Sigmoid colon (tissue), 7 donors: ENCODE data around the gene SFMBT2. TPM values are rescaled to one million over a fixed set of nuclear protein-coding genes. Genes with fewer than 3 reads are reported as not detected.
"Not testable (repeated sequence)": the region's sequence is repeated elsewhere in the genome, so short reads cannot be mapped to it uniquely, and the experiment has no call there.

Experiments used
- DNase-seq: peaks from one replicate; pipeline ENCODE4 v3.0.0-alpha.2; 2019
- H3K27ac ChIP-seq, 4 donors: fragments of 200-600 bp; sonication (generic); one replicate each; pipeline ENCODE4 v1.5.1; 2016 to 2019; ENCODE audit warnings: mild to moderate bottlenecking in 1 of 4
- H3K27me3 ChIP-seq, 3 donors: fragments of 200-600 bp; sonication (generic); one replicate each; pipeline ENCODE4 v1.5.1; 2019; ENCODE audit warnings: mild to moderate bottlenecking in 1 of 3
- H3K36me3 ChIP-seq, 4 donors: fragments of 200-600 bp; sonication (generic); one replicate each; pipeline ENCODE4 v1.5.1; 2016 to 2019
- H3K4me1 ChIP-seq, 4 donors: fragments of 200-600 bp; sonication (generic); one replicate each; pipeline ENCODE4 v1.5.1; 2017 to 2019
- H3K4me3 ChIP-seq, 4 donors: fragments of 200-600 bp; sonication (generic); one replicate each; pipeline ENCODE4 v1.5.1; 2017 to 2019; ENCODE audit warnings: mild to moderate bottlenecking in 2 of 4, moderate library complexity in 1 of 4
- H3K9me3 ChIP-seq, 4 donors: fragments of 200-600 bp in 3 of 4; sonication (generic) in 3 of 4; one replicate each; pipeline versions ENCODE4 v1.5.1 to v1.6.1; 2013 to 2019
- EP300 ChIP-seq, 4 donors: sonication (generic); formaldehyde crosslinking; IDR thresholded peaks; one replicate each; pipeline ENCODE4 v1.6.1; 2017; ENCODE audit warnings: antibody characterized with exemption in 4 of 4
- POLR2A ChIP-seq, 2 donors: fragments of 450-650 bp; IDR thresholded peaks; one replicate each; pipeline ENCODE4 v1.6.1; 2016; ENCODE audit warnings: antibody characterized with exemption in 2 of 2, mild to moderate bottlenecking in 2 of 2, moderate library complexity in 2 of 2
- POLR2AphosphoS5 ChIP-seq, 4 donors: sonication (generic); formaldehyde crosslinking; IDR thresholded peaks; one replicate each; pipeline ENCODE4 v1.6.1; 2017; ENCODE audit warnings: antibody characterized with exemption in 4 of 4
- WGBS, 2 donors: extraction: QIAGEN DNeasy Blood & Tissue Kit; methylation state at CpG; one replicate each; pipeline ENCODE4 v1.1.7; 2013; 5-methylcytosine and 5-hydroxymethylcytosine counted together
- intact Hi-C: fragments of 100-400 bp; cut with DNase I; formaldehyde crosslinking; loops from one replicate; pipeline ENCODE4 v1.15.1; 2023
- polyA plus RNA-seq, 3 donors: library from polyadenylated mRNA; stranded (reverse); fragments of 200-250 nt; gene quantifications; one replicate each; pipeline ENCODE4 v1.2.3, GENCODE V29; 2013
- total RNA-seq, 4 donors: library from RNA; depleted of rRNA; stranded (reverse); fragments of >200 nt; gene quantifications; one replicate each; pipeline ENCODE4 v1.1.0, GENCODE V29; 2016
- TF ChIP-seq, protein P1 (sequence below), 4 experiments: fragments of 450-650 bp in 3 of 4; fragments of 200-600 bp in 1 of 4; IDR thresholded peaks; one replicate each; pipeline ENCODE4 v1.5.1; 2016 to 2019; ENCODE audit warnings: antibody characterized with exemption in 4 of 4, mild to moderate bottlenecking in 3 of 4, moderate library complexity in 2 of 4
- donor health status: healthy with polysubstance abuse.
- donor health status: Bipolar disorder and iron deficiency.
- donor health status: healthy.

Gene SFMBT2
- total and polyA plus RNA-seq, 7 donors, result 0.60 to 6.4 (median 4.2) TPM

DNA sequence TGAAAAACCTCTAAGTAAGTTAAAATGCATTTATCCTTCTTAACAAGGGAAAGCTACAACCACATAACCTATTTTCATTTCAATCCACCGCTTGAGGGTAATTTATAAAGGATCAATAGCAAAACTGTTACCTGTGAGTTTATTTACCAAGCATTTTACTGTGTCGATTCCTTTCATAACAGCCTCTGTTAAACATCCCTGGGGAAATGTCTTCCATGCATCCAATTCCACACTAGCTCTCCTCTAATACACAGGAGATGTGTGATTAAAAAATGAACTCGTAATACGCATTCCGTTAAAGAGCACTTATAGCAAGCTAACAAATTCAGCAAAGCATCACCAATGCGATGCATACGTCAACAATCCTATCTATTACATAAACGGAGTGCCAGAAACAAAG is 185.7 kb downstream of the SFMBT2 start:
- 93 to 94% methylated on average over 8 of the region's 8 CpGs for WGBS, 2 donors
- Histone ChIP-seq H3K9me3 (peaks cover 0 to 20% (median 13%) of the 10 kb centered on the region in 4 donors), H3K4me3 (no peak overlapping the region), H3K27ac (no peak overlapping the region), H3K4me1 (no peaks in the 10 kb centered on the region), H3K27me3 (no peaks in the 10 kb centered on the region), H3K36me3 (peaks cover 0 to 5% (median 0%) of the 10 kb centered on the region in 4 donors)
- intact Hi-C loops, result no loop called here
- DNase-seq, result no peak
- TF ChIP-seq, protein P1, sequence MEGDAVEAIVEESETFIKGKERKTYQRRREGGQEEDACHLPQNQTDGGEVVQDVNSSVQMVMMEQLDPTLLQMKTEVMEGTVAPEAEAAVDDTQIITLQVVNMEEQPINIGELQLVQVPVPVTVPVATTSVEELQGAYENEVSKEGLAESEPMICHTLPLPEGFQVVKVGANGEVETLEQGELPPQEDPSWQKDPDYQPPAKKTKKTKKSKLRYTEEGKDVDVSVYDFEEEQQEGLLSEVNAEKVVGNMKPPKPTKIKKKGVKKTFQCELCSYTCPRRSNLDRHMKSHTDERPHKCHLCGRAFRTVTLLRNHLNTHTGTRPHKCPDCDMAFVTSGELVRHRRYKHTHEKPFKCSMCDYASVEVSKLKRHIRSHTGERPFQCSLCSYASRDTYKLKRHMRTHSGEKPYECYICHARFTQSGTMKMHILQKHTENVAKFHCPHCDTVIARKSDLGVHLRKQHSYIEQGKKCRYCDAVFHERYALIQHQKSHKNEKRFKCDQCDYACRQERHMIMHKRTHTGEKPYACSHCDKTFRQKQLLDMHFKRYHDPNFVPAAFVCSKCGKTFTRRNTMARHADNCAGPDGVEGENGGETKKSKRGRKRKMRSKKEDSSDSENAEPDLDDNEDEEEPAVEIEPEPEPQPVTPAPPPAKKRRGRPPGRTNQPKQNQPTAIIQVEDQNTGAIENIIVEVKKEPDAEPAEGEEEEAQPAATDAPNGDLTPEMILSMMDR (IDR thresholded peaks at IDR 0.05), result no peak
- TF ChIP-seq POLR2AphosphoS5 (IDR thresholded peaks at IDR 0.05), result no peak
- no peak for TF ChIP-seq POLR2A (IDR thresholded peaks at IDR 0.05)
- TF ChIP-seq EP300 (IDR thresholded peaks at IDR 0.05), result no peak

DNA sequence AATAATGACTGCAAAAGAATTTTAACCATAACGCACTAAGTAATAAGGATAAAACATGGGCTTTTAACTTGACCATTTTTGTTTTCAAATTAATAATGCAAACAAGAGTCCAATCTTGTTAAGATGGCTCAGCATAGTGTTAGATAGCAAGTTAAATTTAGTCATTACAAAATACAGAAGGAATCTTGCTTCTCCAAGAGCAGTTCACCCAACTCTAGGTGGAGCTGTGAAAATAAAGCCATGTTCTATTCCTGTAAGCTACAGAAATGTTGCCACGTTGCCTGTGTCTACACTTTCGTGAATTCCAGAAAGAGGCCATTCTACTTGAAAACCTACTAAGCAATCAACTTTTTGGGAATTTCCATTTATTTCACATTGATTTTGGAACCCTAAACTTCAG is 191.9 kb downstream of the SFMBT2 start:
- TF ChIP-seq POLR2AphosphoS5 (IDR thresholded peaks at IDR 0.05), result no peak
- no peaks in the 10 kb centered on the region for H3K27me3 ChIP-seq
- no peak for DNase-seq
- peaks cover 0 to 4% (median 0%) of the 10 kb centered on the region in 4 donors for H3K36me3 ChIP-seq
- H3K4me3 ChIP-seq, result no peak overlapping the region
- intact Hi-C loops, result no loop called here
- no peak overlapping the region for H3K27ac ChIP-seq
- peaks cover 0 to 10% (median 6%) of the 10 kb centered on the region in 4 donors for H3K9me3 ChIP-seq
- WGBS, 2 donors, result 68 to 75% methylated on average over 3 of the region's 3 CpGs
- H3K4me1 ChIP-seq, result peaks cover 0 to 10% (median 0%) of the 10 kb centered on the region in 4 donors

DNA sequence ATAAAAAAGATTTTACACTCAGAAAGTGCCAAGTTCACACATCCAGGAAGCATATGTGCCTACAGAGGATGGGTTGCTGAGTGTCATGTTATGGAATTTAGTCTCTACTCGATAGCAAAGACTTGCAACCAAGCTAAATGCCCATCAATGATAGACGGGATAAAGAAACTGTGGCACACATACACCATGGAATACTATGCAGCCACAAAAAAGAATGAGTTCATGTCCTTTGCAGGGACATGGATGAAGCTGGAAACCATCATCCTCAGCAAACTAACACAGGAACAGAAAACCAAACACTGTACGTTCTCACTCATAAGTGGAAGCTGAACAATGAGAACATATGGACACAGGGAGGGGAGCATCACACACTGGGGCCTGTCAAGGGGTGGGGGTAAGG is 198.1 kb downstream of the SFMBT2 start:
- H3K36me3 ChIP-seq, H3K4me1 ChIP-seq, H3K9me3 ChIP-seq, DNase-seq, H3K27ac ChIP-seq, H3K4me3 ChIP-seq, H3K27me3 ChIP-seq, intact Hi-C loops: not testable (repeated sequence)
- WGBS, 2 donors, result 89 to 95% methylated on average over 3 of the region's 3 CpGs

DNA sequence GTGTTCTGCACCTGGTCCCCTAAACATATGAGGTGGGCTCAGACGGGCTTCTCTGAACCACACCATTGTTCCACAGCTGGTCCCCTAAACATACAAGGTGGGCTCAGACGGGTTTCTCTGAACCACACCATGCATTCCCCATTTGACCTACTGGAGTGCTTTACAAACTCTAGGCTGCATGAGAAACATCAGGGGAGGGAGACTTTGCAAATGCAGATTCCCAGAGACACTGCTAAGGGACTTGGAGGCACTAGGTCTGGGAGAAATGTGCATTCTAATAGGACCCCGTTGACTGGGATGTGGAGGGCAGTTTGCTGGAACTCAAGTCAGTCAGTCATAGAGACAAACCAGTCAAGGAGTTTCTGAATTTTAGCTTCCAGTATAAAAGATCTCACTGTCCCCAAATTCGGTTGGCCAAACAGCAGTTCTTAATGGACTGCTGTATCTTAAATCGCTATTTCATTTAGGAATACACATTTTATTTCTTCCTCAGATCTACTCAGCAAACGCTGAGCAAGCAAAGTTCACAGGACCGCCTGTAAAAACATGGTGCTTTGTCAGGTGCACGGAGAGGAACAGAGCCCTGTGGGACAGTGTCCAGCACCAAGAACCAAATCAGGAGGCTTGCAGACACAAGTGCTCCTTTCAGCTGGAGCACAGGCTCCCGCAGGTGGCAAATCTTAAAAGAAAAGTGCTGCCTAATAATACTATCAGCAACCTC is 198.8 kb downstream of the SFMBT2 start:
- TF ChIP-seq POLR2AphosphoS5 (IDR thresholded peaks at IDR 0.05), result no peak
- intact Hi-C loops, result no loop called here
- 79% methylated on average over 9 of the region's 9 CpGs for WGBS, 2 donors

DNA sequence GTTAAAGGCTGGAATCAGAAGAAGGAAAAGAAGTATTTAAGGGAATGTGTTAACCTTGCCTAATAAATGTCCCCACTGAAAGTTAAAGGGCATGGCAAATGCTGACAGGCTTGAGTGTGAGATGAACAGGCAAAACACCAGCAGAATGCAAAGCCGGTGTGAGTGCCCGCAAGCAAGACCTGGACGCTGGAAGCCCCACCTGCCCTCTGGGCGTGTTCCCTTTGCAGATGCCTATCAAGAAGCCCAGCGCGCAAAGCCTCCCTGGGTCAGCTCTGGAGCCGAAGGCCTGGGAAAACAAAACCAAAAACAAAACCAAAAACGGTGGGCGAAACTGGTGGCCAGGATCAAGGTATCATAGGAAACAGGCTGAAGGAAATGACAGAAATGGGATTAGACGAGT is 200.3 kb downstream of the SFMBT2 start:
- Histone ChIP-seq H3K9me3 (no peaks in the 10 kb centered on the region), H3K27me3 (no peaks in the 10 kb centered on the region), H3K36me3 (no peaks in the 10 kb centered on the region), H3K4me3 (no peak overlapping the region), H3K27ac (no peak overlapping the region), H3K4me1 (no peaks in the 10 kb centered on the region)
- intact Hi-C loops, result no loop called here
- TF ChIP-seq POLR2A (IDR thresholded peaks at IDR 0.05) (no peak), POLR2AphosphoS5 (IDR thresholded peaks at IDR 0.05) (no peak), EP300 (IDR thresholded peaks at IDR 0.05) (no peak)
- TF ChIP-seq, protein P1 (IDR thresholded peaks at IDR 0.05), result no peak
- 85 to 89% methylated on average over 10 of the region's 10 CpGs for WGBS, 2 donors
- DNase-seq, result no peak

More for the DNA sequence above, 198.8 kb downstream of the SFMBT2 start:
- Histone ChIP-seq H3K9me3 (no peaks in the 10 kb centered on the region), H3K36me3 (peaks cover 0 to 4% (median 0%) of the 10 kb centered on the region in 4 donors), H3K4me1 (no peaks in the 10 kb centered on the region), H3K27me3 (no peaks in the 10 kb centered on the region), H3K27ac (no peak overlapping the region), H3K4me3 (no peak overlapping the region)
- DNase-seq, result no peak

DNA sequence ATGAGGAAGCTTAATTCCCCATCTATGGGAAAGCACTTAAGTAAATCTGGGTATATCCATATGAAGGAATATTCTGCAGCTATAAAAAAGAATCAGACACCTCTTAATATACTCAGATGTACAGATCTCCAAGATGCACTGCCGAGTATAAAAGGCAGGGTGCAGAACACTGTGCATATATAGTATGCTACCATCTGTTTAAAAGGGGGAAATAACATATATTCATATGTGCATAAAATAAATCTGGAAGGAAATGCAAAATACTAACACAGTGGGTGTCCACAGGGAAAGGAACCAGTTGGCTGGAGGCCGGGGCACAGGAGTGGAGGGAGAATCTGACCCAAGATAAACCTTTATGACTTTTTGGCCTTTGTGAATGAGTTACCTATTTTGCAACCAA is 201.4 kb downstream of the SFMBT2 start:
- intact Hi-C loops, result no loop called here
- no peak for DNase-seq
- Histone ChIP-seq H3K4me1 (no peaks in the 10 kb centered on the region), H3K27me3 (no peaks in the 10 kb centered on the region), H3K27ac (no peak overlapping the region), H3K4me3 (no peak overlapping the region), H3K9me3 (no peaks in the 10 kb centered on the region), H3K36me3 (peaks cover 0 to 5% (median 0%) of the 10 kb centered on the region in 4 donors)
- WGBS, 2 donors, result 68 to 82% methylated on average over 2 of the region's 2 CpGs
- TF ChIP-seq POLR2A (IDR thresholded peaks at IDR 0.05) (no peak), EP300 (IDR thresholded peaks at IDR 0.05) (no peak), POLR2AphosphoS5 (IDR thresholded peaks at IDR 0.05) (no peak)
- TF ChIP-seq, protein P1 (IDR thresholded peaks at IDR 0.05), result no peak
